Kidney epithelial cell (primary cell): ENCODE results near the gene P2RY12. TPM values are rescaled to one million over a fixed set of nuclear protein-coding genes. Genes with fewer than 3 reads are reported as not detected.

Source experiments
- DNase-seq: peaks from one replicate; pipeline ENCODE4 v3.0.0-alpha.2; 2010; ENCODE audit warnings: low read depth
- H3K27me3 ChIP-seq: 2 replicates; pipeline ENCODE4 v1.6.0; 2011; ENCODE audit warnings: low read length; ENCODE audit not compliant: control insufficient read depth, insufficient read depth
- H3K36me3 ChIP-seq: 2 replicates; pipeline ENCODE4 v1.5.1; 2011; ENCODE audit warnings: low read length; ENCODE audit not compliant: control insufficient read depth, insufficient read depth
- H3K4me3 ChIP-seq: 2 replicates; pipeline ENCODE4 v1.5.1; 2011; ENCODE audit warnings: low read depth, mild to moderate bottlenecking, control low read depth, low read length
- CTCF ChIP-seq: IDR thresholded peaks from 2 replicates; pipeline ENCODE4 v1.5.1; 2011; ENCODE audit warnings: mild to moderate bottlenecking, moderate library complexity, low read length, control low read depth, inconsistent platforms; ENCODE audit not compliant: insufficient read depth, poor library complexity, severe bottlenecking
- total RNA-seq: library from RNA; depleted of rRNA; stranded (reverse); fragments of >200 nt; gene quantifications from 2 replicates; pipeline ENCODE4 v1.2.3, GENCODE V29; 2015

Gene P2RY12
- total RNA-seq, 1 donor from 2014 or later, result not detected

GRCh38 chr3:151367448-151367847 is 17.1 kb downstream of the P2RY12 start:
- TF ChIP-seq CTCF, result no peak
- DNase-seq, result no peak
- Histone ChIP-seq H3K4me3 (no peak overlapping the region), H3K27me3 (no peaks in the 10 kb centered on the region), H3K36me3 (no peaks in the 10 kb centered on the region)

- Histone ChIP-seq H3K4me3 (no peak overlapping the region), H3K36me3 (no peaks in the 10 kb centered on the region), H3K27me3 (no peaks in the 10 kb centered on the region)
- DNase-seq, result no peak
- TF ChIP-seq CTCF, result no peak
Observed at GRCh38 chr3:151366993-151367392, 17.6 kb downstream of the P2RY12 start.

GRCh38 chr3:151362751-151363174 is 21.8 kb downstream of the P2RY12 start:
- H3K4me3 ChIP-seq, result no peak overlapping the region
- no peak for TF ChIP-seq CTCF
- DNase-seq, result no peak
- no peaks in the 10 kb centered on the region for H3K36me3 ChIP-seq
- H3K27me3 ChIP-seq, result no peaks in the 10 kb centered on the region

GRCh38 chr3:151357463-151357850 is 27.1 kb downstream of the P2RY12 start:
- DNase-seq, result no peak
- no peaks in the 10 kb centered on the region for H3K27me3 ChIP-seq
- no peaks in the 10 kb centered on the region for H3K36me3 ChIP-seq
- no peak for TF ChIP-seq CTCF
- no peak overlapping the region for H3K4me3 ChIP-seq

GRCh38 chr3:151356794-151357462 is 27.6 kb downstream of the P2RY12 start:
- no peak for TF ChIP-seq CTCF
- H3K4me3 ChIP-seq, result no peak overlapping the region
- no peak for DNase-seq
- no peaks in the 10 kb centered on the region for H3K36me3 ChIP-seq
- H3K27me3 ChIP-seq, result no peaks in the 10 kb centered on the region

- Histone ChIP-seq H3K36me3 (no peaks in the 10 kb centered on the region), H3K27me3 (no peaks in the 10 kb centered on the region), H3K4me3 (no peak overlapping the region)
- DNase-seq, result no peak
- no peak for TF ChIP-seq CTCF
Observed at GRCh38 chr3:151351648-151352047, 32.9 kb downstream of the P2RY12 start.
